Mucosa of gallbladder (tissue), 1 donor: Measurements from ENCODE around the gene FNBP1L. TPM values are rescaled to one million over a fixed set of nuclear protein-coding genes. Genes with fewer than 3 reads are reported as not detected.
A peak's percentile ranks its signal among the peaks of the same experiment; 100 is the strongest.
"Not testable (repeated sequence)": the region's sequence is repeated elsewhere in the genome, so short reads cannot be mapped to it uniquely, and the experiment has no call there.

Experiments used
- DNase-seq: peaks from one replicate; pipeline ENCODE4 v3.0.0-alpha.2; 2020; ENCODE audit warnings: low spot score
- total RNA-seq: library from RNA; stranded (reverse); gene quantifications from one replicate; pipeline ENCODE4 v1.2.1, GENCODE V29; 2021
- donor health status: DM: no; HTN: no; CAD: no.

The FNBP1L gene
- total RNA-seq, 1 donor from 2014 or later, result 57.1 TPM

DNA sequence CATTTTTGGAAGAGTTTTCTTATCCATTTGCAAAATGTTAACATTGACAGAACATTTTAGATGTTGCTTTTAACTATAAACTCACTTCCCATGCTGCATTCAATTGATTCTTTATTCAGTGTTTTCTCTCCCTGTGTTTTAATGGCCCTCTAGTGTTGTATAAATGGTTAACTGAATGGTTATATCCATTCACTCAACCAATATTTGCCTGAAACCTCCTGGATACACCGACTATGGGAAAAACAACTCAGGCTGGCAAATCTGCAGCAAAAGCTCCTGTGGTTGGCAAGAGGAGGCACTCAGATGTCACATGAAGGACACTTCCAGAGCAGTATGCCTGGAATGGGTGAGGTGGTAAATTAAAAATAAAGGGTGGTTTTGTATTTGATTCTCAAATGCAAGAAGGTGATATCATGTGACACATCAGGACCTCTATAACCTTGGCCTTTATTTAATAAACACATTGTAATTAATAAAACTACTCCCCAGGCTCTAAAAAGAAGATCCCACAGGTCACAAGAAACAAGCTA is 126.1 kb downstream of the FNBP1L start:
- DNase-seq, result no peak

DNA sequence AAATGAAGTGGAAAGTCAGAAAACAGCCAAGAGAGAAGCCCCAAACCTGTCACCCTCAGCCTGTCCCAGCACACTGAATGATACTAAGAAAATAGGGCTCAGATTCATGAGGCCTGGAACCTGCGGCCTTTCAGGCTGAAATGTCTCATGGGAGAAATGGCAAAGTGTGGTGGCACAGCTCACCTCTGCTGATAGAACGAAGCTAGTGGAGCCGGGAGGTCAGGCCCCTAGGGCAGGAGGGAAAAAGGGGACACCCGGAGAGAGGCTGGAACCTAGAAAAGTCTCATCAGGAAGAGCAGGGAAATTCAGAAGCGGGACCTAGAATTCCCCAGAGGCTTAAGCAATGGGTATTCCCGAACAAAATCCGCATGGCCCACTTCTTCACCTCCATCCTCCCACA is 126.6 kb downstream of the FNBP1L start:
- DNase-seq, result no peak

DNA sequence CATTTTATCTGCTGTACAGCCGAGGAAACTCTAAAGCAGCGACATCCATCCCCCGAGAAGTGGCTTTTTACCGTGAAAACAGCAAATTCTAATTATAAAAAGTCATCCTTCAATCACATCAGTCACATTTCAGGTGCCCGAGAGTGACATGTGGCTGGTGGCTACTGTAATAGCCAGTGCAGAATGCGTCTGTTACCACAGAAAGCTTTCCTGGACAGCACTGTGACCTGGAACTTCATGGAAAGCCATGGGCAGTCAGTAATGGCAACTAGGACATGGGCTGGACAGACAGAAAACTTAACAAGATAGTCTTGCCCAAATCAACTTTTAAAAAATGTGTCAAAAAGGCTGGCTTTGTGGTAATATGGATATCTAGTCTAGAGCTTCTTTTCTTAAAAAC is 127.1 kb downstream of the FNBP1L start:
- DNase-seq, result no peak

DNA sequence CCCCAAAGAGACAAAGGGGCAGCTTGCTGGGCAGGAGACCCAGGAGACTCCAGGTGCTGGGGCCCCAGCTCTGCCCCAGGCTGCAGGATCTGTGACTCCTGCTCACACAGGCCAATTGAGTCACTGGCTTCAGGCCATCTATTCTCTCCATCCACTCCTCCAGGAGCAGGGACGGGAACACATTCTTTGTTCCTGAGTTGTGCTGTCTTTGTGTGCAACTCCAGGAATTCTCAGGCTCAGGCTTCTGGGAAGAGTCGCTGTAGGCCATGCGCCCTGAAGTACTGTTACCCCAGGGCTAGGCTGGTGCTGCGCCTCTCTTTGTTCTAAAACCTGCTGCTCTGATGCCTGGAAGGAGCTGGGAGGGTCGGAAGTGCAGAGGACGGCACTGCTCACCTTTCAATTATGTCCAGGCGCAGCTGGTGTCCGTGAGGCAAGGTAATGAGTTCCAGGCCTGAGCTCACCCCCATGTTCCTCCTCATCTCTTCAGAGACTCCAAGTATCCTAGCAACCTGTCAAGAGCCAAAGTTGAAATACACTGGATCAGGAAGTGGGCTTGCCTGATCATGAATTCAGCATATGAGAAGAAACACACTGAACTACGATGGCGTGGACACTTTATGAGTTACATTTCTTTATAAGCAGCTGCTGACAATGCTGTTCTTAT is 127.8 kb downstream of the FNBP1L start:
- DNase-seq, result no peak

DNA sequence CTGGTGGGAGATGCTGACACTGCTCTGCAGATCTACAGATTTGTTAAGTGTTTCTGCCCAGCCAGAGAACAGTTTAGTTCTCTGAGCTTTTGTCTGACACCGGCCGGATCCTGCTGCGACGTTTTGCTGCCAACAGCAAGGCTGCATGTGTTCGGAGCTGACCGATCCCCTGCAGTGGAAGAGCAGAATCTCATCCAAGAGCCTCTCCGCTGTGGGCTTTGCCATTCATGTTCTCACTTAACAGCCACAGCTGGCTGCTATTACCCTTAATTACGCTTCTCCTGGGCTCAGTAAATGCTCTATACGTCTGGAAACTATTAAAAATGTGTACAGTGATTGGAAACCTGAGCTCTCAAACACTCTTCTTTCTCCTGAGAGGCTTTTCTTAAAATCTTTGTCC is 128.4 kb downstream of the FNBP1L start:
- no peak for DNase-seq

DNA sequence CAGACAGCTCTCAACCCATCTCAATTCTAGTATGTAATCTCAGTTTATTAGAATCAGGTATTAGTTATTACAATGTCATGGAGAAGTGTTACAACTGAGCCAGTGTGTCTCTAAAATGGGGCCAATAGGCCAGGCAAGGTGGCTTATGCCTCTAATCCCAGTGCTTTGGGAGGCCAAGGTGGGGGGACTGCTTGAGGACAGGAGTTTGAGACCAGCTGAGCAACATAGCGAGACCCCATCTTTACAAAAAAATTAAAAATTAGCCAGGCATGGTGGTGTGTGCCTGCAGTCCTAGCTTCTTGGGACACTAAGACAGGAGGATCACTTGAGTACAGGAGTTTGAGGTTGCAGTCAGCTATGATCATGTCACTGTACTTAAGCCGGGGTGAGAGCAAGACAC is 128.8 kb downstream of the FNBP1L start:
- DNase-seq, result no peak

DNA sequence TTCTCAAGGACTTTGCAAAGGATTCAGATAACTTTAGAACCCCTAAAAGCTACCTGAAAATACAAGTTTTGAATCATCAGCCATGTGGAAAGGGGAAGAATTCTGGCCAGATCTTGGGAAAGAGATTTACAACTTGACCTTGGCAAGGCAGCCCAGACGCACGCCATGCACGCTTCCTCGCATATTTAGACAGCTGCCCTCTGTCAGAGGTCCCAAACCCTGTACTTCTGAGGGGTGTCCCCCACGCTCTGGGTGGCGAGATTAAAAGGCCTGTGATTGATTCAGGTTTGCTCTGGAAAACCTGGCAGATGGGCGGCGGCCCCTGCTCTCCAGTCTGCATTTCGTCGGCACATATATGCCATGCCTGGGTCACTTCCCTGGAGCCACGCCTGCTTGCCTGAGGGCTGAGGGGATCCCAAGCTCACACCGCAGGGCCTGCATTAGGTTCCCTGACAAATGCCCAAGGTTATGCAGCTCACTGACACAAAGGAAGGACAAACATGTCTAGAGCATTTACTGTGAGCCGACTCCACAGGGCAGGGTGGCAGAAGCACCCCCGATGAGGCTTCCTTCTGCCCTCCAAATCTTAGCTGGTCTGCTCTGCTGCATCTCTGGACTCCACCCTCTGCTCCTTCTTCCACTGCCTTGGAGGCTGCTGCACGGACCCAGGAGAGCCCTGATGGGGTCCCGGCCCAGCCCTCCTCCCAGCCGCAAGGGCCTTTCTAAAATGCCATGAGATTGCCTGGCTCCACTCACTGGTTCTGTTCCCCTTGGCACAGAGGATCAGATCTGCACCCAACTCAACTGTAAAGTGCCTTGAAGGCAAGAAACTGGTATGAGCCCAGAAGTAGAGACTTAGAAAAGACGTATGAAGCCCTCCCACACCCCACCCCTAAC is 129.9 kb downstream of the FNBP1L start:
- DNase-seq, result no peak

DNA sequence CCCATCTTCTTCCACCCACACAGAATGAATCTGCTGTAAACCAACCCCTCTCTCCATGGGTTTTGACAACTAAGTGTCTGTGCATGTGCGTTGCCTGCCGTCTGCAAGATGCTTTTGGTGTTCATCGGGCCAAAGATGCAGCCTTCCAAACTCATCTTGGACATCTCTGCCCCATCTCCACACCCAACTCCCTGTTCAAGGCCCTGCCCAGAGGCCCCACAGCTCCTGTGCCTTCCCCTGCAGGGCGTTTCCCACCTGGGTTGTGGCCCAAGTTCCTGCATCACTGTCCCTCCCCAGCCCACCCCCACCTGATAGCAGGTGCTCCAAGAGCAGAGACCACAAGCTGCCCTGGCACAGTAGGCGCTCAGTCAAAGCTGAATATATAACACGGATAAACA is 130.5 kb downstream of the FNBP1L start:
- DNase-seq, result no peak

DNA sequence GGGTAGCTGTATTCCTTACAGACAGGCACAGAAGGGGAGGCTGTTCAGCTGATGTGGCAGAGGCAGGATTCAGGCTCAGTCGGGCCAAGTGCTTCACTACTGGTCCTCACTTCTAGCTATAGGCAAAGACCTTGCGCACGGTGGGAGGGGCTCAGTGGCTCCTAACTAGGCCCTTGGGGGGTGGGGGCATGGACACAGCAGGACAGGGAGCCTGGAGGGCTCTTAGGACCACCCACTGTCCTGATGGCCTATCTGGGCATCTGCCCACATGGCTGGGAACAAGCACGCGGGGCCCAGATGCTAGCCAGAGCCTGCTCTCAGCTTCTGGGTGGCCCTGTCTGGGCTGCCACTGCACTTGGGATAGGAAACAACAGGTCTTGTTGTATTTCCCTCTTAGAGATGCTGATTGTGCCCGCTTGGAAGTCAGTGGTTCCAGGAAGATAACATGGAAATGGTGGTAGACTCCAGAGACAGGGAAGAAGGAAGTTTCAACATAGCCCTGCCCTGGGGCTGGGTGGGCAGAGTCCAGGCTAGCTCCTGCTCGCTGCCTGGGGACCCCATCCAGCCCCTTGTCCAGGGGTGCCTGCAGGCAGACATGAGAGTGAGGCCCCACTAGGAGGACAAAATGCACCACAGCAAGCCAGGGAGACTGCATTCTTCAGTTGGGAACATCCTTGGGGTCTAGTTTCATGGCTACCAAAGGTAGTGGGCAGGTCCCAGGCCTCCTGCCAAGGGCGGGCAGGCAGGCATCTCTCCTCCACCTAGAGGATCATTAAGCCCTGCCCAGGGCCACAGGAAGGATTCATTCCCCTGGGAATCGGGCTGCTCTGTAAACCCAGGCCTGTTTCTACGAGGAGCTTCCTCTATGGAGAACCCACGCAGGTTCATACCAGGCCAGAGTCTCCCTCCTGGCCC is 131.2 kb downstream of the FNBP1L start:
- no peak for DNase-seq

DNA sequence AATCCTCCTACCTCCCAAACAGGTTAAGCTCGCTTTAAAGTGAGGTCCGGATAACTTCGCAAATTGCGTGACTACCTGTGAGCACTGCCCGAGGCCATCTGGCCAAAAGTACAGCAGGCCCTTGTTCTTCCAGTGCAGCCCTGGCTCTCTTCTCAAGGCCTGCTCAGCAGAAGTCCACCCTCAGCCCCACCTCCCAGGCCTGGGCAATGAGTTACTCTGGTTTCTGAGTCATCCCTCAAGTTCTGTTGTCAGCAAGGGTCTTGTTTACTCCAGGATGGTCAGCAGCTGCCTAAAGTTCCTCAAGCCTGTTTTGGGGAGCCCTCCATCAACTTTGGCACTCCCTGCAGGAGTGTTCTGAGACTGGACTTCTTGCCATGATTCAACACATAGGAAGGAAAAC is 132.0 kb downstream of the FNBP1L start:
- DNase-seq, result peak; percentile 50

DNA sequence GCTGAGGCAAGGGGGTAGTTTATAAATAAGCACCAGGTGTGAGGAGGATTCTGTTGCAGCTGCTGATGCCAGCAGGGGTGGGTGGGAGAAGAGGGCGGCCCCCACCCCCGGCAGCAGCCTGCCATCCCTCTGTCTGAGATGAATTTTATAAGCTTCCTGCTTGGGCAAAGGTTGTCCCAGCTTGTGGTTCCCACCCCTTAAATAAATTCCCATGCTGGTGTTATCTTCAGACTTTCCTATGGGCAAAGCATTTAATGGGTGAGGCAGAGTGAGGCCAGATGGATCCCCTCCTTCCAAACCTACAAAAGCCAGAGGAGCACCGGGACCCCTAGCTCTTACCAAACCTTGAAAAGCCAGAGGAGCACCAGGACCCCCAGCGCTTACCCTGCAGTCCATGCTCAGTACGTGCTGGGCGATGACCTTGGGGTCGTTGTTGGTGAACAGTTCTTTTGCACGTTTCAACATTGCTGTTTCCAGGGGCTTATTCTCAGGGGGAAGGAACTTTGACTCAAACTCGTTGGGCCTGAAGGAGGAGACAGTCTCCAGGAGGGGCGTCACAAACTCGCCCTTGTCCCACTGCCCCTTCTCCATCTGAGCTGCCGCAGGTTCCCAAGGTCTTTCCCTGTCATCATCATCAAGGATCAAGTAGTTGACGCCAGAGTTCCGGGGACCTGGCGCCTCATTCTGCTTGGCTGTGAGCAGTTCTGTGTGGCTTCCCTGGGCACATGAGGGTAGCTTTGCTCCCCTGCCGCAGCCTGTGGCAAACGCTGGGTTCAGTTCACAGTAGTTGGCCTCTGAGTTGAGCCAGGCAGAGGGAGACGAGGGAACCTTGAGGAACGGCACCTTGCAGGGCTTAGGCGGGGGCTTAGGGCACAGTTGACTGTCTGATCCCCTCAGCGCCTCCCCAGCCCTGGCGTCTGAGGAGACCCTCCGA is 134.3 kb downstream of the FNBP1L start:
- no peak for DNase-seq

DNA sequence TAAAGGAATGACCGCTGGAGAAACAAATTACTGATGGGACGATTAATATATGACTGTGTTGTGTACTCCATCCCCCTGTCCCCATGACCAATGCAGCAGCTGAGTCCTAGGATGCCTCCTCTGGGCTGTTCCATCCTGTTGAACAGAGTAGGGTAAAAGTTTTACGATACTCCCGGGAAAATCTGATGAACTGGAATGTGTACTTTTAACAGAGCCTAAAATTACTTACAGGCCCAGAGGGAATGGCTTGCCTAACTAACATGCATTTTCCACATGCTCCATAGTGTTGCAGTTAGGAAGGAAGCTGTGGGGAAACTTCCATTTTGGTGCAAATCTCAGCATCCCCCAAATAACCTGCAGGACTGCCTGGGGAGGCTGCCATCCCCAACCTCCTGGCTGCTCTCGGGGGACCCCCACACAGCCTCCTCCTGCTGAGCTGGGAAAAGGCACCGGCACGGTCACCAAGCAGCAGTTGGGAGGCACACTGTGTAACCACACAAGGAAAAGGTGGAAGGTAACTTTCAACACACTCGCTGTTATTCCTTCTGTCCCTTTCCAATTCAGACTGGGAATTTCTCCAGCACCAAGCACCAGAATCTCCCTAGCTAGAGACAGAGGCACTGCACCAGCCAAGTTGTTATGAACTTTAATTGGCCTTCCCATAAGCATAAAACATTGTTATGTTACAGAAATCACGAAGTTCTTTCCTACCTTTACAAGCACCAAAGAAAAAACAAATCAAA is 136.5 kb downstream of the FNBP1L start:
- DNase-seq, result no peak

DNA sequence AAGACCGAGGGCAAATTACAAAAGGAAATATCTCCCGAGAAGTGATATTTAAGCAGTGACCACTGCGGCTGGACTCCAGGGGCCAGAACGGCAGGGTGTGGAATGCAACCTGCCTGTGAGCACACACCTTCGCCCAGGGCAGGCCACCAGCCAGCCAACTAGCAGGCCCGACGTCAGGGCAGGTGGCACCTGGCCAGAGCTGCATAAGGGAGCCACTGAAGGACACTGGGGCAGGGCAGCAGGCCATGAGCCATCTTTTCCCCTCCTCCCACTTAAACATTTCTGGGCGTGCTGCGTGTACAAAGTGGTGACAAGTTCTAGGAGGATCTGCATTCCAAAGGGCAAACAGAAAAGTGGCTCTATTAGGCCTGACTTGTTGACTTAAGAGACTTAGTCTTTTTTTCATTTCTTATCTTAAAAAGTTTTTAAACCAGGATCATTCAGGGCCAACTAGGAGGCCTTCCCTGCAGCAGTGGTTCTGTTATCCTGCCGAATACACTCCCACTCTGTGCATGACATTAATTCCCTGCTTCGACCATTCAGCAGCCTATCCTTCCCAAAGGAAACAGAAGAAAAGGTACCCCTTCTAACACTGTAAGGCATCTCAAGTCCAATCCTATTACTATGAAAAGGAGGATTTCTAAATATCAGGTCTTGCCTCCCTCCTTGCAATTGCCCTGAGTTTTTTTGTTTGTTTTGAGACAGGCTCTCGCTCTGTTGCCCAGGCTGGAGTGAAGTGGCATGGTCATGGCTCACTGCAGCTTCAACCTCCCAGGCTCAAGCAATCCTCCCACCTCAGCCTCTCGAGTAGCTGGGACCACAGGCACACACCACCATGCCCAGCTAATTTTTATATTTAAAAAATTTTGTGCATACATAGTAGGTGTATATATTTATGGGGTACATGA is 137.4 kb downstream of the FNBP1L start:
- DNase-seq, result peak; percentile 95

DNA sequence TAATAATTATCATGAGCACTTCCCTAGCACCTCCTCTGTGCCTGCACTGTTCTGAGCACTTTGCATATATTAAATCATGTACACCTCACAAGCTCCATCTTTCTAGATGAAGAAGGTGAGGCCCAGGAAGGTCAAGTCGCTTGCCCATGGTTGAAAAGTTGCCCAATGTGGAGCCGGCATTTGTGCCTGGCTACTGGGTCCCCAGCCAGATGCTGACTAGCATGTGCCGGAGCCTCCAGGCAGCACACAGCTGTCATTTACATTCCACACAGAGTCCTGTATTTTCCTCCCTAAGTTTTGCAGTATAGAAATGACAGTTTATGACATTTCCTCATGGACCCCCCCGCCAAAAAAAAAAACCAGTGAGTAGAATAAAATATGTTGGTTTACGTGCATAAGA is 139.4 kb downstream of the FNBP1L start:
- no peak for DNase-seq

DNA sequence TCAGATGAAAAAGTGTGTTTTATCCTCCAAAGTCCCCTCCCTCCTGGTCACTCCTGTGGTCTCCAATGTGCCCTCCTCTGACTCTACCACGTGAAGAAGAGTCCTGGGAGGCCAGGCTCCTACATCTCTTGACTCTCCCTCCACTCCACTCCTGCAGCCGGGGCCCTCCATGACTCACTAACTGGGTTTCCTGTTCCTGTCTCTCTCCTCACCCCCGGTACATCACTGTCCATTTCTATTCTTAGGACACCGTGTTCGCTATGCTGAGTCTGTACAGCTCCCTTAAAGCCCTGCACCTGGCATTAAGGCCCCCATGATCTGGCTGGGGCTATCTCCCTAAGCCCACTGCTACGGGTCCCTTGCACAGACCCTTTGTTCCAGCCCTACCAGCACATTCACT is 140.3 kb downstream of the FNBP1L start:
- DNase-seq, result no peak

DNA sequence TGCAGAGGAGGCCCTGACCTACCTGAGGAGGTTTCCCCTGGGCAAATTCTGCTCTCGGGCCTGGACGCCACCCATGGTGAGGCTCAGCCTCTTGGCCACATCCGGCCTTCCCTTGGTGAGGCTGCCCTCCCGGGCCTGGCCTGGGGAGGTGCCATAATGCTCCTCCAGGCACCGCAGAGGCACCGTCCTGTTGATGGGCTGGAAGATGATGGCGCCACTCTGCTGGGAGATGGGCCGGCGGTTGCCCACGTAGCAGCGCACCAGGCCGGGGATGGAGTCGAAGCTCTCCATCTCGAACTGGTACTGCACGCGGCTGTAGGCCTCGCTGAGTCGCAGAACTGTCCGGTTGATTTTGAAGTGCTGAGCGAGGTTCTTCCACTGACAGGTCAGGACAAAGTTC is 141.0 kb downstream of the FNBP1L start:
- no peak for DNase-seq

DNA sequence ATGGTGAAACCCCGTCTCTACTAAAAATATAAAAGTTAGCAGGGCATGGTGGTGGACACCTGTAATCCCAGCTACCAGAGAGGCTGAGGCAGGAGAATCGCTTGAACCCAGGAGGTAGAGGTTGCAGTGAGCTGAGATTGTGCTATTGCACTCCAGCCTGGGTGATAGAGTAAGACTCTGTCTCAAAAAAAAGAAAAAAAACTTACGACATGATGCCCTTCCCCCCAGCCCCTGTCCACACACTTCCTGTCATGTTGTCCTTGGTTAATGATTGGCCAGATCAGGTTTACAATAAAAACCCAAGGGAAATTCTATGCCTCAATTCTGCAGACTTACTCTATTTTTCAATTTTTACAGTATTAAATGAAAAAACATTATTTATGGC is 143.4 kb downstream of the FNBP1L start:
- DNase-seq, result not testable (repeated sequence)

DNA sequence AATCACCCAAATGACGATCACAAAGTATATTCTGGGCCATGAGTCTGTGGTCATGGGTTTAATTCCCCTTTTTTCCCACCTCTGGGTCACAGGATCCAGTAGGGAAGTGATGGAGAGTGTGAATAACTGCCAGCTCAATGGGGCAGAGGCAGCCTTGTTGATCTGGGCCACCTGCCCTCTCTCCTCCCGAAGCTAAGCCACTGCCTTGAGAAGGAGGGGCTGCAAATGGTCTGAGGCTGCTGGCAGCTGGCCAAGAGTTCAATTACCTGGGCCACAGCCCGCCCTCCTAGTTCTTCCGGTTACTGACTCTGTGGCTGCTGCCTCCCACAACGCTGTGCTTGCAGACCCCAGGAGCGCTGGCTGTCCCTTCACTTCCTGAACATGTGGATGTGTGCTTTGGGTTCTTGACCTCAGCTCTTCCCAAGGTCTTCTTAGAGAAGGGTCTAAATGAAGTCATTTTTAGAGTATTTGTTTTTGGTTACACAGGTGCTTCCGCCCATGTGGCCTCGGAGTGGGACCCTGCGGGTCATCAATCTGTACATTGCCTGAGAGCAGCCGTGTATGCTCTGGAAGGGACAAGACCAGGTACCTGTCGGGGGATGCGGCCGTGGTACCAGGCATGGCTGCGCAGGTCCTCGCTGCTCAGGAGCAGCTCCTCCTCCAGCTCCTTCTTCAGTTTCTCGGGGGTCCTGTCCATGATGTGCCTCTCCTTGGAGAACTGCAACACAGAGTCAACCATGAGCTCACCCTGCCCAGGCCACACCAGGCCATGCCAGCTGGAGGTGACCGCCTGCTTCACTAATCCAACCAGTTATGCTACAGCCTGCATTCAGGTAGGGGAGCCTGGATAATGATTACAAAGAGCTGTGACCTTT is 144.0 kb downstream of the FNBP1L start:
- DNase-seq, result peak; percentile 88
